Hematopoietic multipotent progenitor cell treated with erythropoietin and hydrocortisone succinate and interleukin-3 and kit ligand, for 17 days (in vitro differentiated cells): ENCODE data around the gene RSAD2.

Experiments used
- DNase-seq: peaks from one replicate; pipeline ENCODE4 v3.0.0-alpha.2; 2015; ENCODE audit warnings: low spot score

The RSAD2 gene

DNA sequence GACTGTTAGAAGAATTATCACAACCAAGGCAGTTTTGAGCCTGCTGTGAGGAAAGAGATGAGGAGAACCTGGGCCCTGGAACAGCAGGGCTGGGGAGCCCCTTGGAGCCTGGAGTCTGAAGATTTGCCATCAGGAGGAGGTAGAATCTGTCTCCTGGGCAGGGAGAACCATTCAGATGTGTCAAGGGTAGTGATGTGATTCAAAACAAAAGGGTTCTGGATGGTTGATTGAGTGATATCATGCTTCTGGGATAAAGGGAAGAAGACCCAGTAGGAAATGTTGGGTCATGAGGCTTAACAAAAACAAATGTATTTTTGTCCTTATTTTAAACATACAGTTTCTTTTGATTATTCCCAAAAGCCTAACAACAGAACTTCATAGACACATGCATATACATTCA is 68.2 kb downstream of the RSAD2 start:
- no peak for DNase-seq

DNA sequence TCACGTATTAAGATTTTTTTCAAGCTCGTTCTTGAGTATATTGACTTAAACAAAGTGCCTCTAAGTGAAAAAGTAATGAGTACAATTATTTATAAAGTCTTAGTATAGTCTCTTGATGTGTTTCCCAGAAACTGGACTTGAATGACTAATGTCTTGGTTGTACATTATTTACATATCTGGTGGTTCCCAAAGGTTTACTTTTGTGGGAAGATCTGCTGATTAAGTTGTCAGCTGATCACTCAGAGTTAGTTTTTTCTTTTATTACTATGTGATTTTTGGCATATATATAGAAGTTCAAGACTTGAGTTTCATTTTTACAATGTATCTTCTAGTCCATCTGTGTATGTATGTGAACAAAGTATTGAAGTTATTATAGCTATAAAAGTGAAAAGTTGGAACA is 69.1 kb downstream of the RSAD2 start:
- no peak for DNase-seq
